ENCODE results near the gene DNTT. TPM values are rescaled to one million over a fixed set of nuclear protein-coding genes. Genes with fewer than 3 reads are reported as not detected.

DNTT gene
- total and polyA plus RNA-seq, 2 experiments from 2014 or later = not detected

DNA sequence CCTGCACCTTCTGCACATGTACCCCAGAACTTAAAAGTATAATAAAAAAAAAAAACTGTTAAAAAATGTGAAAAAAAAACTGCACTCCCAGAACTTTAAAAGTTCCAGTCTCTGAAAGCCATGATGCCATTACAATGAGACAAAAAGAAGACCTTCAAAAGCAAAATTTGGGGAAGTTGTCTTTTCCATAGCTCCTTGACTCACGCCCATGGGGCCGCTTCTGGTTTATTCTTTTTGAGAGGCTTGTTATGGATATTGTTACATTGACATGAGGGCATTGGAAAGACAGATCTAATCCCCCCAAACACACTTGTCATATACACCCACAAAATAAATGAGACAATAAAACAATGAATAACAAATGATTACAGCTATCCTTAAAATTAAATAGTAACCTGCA is 33.7 kb upstream of the DNTT start (continued):
- TF ChIP-seq STAT1 (IDR thresholded peaks at IDR 0.05; ENCODE audit: unreplicated experiment) = no peak

DNA sequence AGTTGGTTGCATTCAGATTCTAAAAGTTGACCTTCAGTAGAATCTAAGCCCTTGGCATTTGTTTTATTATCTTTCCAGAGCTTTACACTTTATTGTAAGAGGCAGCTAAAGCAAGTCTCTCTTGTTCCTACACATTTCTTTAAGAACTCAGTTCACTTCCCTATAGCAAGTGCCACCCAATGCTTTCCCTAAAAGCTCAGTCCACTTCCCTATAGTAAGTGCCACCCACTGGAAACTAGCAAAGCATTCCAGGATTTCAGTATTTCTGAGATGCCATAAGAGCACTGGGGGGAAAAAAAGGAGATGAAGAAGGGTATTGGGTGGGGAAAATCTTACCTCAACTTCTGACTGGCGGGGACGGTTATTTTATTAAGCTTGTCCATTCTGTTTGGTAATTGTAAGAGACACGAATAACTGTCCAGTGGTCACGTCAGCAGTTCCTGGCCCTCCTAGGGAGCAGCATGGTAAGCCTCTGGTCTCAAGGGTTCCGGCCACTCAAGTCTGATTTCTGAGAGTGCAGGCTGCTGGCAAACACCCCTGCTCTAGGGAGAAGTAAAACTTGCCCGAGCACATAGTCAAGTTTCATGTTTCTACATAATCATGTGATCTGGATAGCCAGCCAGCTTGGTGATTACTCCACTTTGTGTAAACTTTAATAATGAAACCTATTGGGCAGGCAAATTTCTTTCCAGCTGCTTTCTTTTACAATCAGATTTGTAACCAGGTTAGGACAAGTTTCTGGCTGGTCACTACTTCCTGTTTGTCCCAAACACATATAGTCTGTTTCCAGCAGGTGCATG is 33.0 kb upstream of the DNTT start, which contains the start of gene BLNK:
Gene BLNK (minus strand): TSS at position 554 of the 800 bp plus-strand sequence. CDS start 171 bp downstream, at position 383.
- DNase-seq (ENCODE audit: low spot score) (no peak), ATAC-seq (no peak)
- peaks cover 3% of the 10 kb centered on the region; the same call in 2 of the 3 replicates for H3K4me1 Mint-ChIP-seq
- no peaks in the 10 kb centered on the region for H3K79me2 ChIP-seq (replicated peaks; ENCODE audit: insufficient read depth)
- peak within 1 kb of the TSS; percentile 14; the same call in 1 of the 2 replicates for H2AFZ ChIP-seq
- H3K9me3 Mint-ChIP-seq = no peaks in the 10 kb centered on the region
- no peaks in the 10 kb centered on the region for H3K27me3 ChIP-seq (ENCODE audit: insufficient read depth)
- H3K36me3 ChIP-seq (ENCODE audit: insufficient read depth) = no peaks in the 10 kb centered on the region
- no peaks in the 10 kb centered on the region for H3K27me3 Mint-ChIP-seq (ENCODE audit: insufficient read depth, low read depth, poor library complexity)
- H3F3A ChIP-seq (replicated peaks; ENCODE audit: low read depth) = no peaks in the 10 kb centered on the region
- no peak within 1 kb of the TSS for H3K27ac ChIP-seq (ENCODE audit: low read depth)
- H3K4me3 Mint-ChIP-seq = no peak within 1 kb of the TSS
- peaks cover 12% of the 10 kb centered on the region for H3K9me2 ChIP-seq (ENCODE audit: insufficient read depth)
- H3K36me3 Mint-ChIP-seq (ENCODE audit: low read depth) = no peaks in the 10 kb centered on the region
- H3K27ac Mint-ChIP-seq = no peak within 1 kb of the TSS
- H3K4me3 ChIP-seq = no peak within 1 kb of the TSS
- H3K4me2 ChIP-seq = no peak within 1 kb of the TSS
- TF ChIP-seq EZH2 (IDR thresholded peaks at IDR 0.05; ENCODE audit: low read depth, unreplicated experiment) (no peak), EZH2phosphoT487 (IDR thresholded peaks at IDR 0.05; ENCODE audit: unreplicated experiment) (no peak), CREB1 (CRISPR knock-in tag; IDR thresholded peaks at IDR 0.05; ENCODE audit: low read depth) (no peak), POLR2AphosphoS5 (IDR thresholded peaks at IDR 0.05; ENCODE audit: low read depth) (no peak), ZNF331 (CRISPR knock-in tag; IDR thresholded peaks at IDR 0.05; ENCODE audit: low read depth) (no peak)
- TF ChIP-seq, protein P1, sequence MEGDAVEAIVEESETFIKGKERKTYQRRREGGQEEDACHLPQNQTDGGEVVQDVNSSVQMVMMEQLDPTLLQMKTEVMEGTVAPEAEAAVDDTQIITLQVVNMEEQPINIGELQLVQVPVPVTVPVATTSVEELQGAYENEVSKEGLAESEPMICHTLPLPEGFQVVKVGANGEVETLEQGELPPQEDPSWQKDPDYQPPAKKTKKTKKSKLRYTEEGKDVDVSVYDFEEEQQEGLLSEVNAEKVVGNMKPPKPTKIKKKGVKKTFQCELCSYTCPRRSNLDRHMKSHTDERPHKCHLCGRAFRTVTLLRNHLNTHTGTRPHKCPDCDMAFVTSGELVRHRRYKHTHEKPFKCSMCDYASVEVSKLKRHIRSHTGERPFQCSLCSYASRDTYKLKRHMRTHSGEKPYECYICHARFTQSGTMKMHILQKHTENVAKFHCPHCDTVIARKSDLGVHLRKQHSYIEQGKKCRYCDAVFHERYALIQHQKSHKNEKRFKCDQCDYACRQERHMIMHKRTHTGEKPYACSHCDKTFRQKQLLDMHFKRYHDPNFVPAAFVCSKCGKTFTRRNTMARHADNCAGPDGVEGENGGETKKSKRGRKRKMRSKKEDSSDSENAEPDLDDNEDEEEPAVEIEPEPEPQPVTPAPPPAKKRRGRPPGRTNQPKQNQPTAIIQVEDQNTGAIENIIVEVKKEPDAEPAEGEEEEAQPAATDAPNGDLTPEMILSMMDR (conservative IDR thresholded peaks at IDR 0.05; ENCODE audit: low read depth in 2 of 2) = no peak
- TF ChIP-seq, protein P2, sequence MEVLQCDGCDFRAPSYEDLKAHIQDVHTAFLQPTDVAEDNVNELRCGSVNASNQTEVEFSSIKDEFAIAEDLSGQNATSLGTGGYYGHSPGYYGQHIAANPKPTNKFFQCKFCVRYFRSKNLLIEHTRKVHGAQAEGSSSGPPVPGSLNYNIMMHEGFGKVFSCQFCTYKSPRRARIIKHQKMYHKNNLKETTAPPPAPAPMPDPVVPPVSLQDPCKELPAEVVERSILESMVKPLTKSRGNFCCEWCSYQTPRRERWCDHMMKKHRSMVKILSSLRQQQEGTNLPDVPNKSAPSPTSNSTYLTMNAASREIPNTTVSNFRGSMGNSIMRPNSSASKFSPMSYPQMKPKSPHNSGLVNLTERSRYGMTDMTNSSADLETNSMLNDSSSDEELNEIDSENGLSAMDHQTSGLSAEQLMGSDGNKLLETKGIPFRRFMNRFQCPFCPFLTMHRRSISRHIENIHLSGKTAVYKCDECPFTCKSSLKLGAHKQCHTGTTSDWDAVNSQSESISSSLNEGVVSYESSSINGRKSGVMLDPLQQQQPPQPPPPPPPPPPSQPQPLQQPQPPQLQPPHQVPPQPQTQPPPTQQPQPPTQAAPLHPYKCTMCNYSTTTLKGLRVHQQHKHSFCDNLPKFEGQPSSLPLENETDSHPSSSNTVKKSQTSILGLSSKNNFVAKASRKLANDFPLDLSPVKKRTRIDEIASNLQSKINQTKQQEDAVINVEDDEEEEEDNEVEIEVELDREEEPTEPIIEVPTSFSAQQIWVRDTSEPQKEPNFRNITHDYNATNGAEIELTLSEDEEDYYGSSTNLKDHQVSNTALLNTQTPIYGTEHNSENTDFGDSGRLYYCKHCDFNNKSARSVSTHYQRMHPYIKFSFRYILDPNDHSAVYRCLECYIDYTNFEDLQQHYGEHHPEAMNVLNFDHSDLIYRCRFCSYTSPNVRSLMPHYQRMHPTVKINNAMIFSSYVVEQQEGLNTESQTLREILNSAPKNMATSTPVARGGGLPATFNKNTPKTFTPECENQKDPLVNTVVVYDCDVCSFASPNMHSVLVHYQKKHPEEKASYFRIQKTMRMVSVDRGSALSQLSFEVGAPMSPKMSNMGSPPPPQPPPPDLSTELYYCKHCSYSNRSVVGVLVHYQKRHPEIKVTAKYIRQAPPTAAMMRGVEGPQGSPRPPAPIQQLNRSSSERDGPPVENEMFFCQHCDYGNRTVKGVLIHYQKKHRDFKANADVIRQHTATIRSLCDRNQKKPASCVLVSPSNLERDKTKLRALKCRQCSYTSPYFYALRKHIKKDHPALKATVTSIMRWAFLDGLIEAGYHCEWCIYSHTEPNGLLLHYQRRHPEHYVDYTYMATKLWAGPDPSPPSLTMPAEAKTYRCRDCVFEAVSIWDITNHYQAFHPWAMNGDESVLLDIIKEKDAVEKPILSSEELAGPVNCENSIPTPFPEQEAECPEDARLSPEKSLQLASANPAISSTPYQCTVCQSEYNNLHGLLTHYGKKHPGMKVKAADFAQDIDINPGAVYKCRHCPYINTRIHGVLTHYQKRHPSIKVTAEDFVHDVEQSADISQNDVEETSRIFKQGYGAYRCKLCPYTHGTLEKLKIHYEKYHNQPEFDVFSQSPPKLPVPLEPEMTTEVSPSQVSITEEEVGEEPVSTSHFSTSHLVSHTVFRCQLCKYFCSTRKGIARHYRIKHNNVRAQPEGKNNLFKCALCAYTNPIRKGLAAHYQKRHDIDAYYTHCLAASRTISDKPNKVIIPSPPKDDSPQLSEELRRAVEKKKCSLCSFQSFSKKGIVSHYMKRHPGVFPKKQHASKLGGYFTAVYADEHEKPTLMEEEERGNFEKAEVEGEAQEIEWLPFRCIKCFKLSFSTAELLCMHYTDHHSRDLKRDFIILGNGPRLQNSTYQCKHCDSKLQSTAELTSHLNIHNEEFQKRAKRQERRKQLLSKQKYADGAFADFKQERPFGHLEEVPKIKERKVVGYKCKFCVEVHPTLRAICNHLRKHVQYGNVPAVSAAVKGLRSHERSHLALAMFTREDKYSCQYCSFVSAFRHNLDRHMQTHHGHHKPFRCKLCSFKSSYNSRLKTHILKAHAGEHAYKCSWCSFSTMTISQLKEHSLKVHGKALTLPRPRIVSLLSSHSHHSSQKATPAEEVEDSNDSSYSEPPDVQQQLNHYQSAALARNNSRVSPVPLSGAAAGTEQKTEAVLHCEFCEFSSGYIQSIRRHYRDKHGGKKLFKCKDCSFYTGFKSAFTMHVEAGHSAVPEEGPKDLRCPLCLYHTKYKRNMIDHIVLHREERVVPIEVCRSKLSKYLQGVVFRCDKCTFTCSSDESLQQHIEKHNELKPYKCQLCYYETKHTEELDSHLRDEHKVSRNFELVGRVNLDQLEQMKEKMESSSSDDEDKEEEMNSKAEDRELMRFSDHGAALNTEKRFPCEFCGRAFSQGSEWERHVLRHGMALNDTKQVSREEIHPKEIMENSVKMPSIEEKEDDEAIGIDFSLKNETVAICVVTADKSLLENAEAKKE (CRISPR knock-in tag; IDR thresholded peaks at IDR 0.05) = no peak
- 0 out of 2 replicates have a peak, but pooled peaks cover 4% of the 10 kb centered on the region for H3K4me1 ChIP-seq (ENCODE audit: insufficient read depth)
- H4K20me1 ChIP-seq (replicated peaks; ENCODE audit: insufficient read depth) = no peaks in the 10 kb centered on the region

Data from GM23338 (cell line).